ENCODE measurements around the gene MARK3. TPM values are rescaled to one million over a fixed set of nuclear protein-coding genes. Genes with fewer than 3 reads are reported as not detected.
A peak's percentile ranks its signal among the peaks of the same experiment; 100 is the strongest.

MARK3 gene
- total RNA-seq, 1 experiment from 2014 or later, result 43.0 TPM

DNA sequence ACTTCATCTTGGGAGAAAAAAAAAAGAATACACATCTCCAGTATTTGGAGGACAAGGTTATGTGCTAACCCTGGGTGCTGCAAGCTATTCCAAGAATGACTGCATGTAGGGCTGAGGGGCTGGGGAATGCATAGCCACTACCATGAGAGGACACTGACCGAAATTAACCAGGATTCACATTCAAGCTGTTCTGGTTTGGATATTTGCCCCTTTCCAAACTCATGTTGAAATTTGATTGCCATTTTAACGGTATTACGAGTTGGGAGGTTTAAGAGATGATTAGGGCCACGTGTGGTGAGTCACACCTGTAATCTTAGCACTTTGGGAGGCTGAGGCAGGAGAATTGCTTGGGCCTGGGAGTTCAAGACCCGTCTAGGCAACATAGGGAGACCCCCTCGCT lies 18.5 kb upstream of the MARK3 start:
- DNase-seq (ENCODE audit: low spot score), result no peak

DNA sequence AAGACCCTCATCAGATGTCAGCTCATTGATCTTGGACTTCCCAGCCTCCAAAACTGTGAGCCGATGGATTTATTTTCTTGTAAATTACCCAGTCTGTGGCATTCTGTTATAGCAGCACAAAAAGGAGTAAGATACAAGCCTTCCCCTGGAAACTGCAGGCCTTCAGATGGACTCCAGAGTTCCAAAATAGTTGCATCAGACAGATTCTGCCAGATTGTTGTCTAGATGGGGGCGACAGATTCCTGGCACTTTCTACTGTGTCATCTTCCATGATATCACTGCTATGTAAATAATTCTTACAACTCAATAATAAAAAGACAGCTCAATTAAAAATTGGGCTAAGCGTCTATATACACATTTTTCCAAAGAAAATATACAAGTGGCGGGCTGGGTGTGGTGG lies 17.2 kb upstream of the MARK3 start:
- no peak for DNase-seq (ENCODE audit: low spot score)

DNA sequence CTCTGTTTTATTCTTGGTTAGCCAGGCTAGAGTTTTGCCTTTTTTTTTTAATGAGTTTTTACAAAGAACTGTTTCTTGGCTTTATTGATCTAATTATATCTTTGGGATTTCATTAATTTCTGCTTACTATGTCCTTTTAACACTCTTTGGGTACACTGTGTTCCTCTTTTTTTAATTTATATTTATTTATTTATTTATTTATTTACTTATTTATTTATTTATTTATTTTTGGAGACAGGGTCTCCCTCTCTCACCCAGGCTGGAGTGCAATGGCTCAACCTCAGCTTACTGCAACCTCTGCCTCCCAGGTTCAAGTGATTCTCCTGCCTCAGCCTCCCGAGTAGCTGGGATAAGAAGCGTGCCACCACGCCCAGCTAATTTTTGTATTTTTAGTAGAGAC lies 15.1 kb upstream of the MARK3 start:
- no peak for DNase-seq (ENCODE audit: low spot score)

DNA sequence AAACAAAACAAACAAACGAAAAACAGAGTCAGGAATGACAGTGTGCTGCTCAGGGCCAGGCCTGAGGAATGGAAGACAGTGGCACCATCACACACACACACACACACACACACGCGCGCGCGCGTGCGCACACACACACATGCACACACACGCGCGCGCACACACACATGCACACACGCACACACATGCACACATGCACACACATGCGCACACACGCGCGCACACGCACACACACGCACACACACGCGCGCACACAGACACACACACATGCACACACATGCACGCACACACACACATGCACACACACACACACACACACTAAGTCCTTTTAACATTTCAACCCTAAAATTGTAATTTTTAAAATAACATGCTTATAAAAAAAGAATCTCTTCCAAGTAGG lies 13.2 kb upstream of the MARK3 start:
- DNase-seq (ENCODE audit: low spot score), result no peak

DNA sequence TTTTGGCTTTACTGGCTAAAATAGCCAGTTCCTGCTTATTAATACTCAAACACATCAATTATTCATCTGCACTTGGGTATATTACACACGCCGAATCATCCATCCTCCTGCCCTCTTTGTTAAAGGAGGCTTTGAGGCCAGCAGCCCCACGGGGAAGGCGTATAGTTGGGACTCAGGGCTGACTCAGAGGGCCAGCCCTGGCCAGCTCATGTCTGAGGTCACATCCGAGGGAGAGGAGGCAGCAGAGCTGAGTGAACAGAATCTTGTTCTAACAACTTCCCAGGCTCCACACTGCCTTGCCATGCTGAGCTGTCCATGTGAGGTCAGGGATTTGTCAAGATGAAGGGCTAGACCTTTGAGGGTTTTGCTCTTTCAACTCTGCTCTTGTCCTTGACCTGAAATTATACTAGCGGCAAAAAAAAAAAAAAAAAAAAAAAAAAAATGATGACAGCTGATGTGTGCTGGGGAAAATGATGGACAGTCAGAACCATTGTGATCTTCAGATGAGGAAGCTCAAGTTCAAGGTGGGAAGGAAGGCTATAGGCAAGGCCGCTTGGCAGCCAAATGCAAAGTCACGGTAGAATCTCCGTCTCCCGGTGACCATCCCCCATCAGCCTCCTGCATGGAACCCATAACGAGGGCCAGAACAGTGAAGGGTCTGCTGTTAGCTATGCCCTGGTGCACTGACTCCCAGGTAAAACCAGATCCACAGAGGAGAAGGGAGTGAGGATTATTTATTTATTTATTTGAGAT lies 12.5 kb upstream of the MARK3 start:
- DNase-seq (ENCODE audit: low spot score), result no peak

DNA sequence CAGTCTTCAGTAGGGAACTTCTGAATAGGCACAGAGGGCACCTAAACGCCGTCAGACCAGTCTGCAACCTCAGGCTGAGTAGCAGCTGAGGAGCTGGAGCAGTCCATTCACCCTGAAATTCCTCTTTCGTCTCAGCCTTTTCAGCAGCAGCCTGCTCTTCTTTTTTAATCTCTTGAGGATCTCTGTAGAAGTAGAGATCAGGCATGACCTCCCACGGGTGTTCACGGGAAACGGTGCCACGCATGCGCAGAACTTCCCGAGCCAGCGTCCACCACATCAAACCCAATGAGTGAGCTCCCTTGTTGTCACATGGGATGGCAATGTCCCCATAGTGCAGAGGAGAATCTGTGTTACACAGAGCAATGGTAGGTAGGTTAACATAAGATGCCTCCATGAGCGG lies 11.1 kb upstream of the MARK3 start:
- no peak for DNase-seq (ENCODE audit: low spot score)

DNA sequence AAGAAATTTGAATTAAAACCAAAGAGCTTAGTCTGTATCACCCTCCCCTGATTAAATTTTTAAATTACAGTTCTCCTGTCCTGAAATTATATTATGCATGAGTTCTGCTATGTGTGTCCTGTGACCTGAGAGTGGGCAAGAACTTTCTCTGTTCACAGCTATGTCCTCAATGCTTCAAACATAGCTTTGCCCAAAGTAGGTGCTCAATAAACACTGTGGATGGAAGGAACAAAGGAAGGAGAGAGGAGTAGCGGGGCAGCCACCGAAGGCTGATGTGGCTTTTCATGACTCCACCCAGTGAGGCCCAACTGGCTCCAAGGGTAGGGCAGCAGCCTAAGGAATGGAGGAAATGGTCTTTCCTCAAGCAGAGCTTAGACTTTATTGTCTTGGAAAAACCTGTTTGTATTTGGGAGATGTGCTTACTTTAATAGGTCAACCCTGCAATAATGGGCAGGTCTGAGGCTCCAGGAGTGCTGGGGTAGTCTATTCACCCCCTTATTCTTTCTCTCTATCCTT lies 7.6 kb upstream of the MARK3 start:
- no peak for DNase-seq (ENCODE audit: low spot score)

DNA sequence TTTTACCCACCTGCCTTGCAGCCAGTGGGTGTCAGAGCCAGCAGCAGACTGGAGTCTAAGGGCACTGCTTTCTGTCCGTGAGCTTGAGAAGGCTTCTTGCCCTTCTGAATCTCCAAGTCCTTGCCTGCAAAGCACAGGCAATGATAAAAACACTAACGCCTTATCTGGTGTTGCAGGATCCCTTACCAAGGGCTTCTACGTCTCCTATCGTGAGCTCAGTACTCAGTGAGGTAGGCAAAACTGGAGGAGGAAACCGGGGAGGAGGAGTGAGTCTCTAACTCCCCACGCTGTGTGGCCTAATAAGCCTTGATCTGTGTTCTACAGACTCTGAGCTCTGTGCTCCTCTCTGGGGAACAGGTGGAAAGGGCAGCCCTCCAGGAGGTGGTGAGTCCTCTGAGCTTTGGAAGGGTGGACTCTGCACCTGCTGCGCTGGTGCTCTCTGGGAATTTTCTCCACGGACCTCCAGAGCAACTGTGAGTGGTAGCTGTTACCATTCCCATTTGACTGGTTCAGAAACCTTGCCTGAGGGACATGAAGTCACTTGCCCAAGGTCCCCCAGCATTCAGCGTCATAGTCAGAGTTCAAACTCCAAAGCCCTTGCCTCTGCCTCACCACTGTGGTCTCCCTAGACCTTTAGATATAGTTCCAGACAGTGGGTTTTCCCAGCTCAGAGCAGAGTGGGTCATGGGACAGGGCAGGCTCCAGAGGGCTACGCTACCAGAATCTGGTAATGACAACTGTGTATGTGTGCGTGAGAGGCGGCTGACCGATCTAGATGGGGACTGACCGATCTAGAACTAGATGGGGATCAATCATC lies 7.0 kb upstream of the MARK3 start:
- no peak for DNase-seq (ENCODE audit: low spot score)

DNA sequence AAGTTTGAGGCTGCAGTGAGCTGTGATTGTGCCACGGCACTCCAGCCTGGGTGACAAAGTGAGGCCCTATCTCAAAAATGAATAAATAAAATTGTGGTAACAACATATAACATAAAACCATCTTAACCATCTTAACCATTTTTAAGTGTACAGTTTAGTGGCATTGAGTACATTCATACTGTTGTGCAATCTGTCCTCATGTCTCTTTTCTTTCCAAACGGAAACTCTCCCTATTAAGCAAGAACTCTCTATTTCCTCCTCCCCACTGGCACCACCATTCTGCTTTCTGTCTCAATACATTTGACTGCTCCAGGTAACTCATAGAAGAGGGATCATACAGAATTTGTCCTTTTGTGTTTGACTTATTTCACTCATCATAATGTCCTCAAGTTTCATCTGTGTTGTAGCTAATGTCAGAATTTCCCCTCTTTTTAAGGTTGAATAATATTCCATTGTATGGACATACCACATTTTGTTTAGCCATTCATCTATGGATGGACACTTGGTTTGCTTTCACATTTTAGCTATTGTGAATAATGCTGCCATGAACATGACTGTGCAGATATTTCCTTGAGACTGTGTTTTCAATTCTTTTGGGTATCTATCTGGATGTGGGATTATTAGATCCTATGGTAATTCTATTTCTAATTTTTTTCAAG lies 4.4 kb upstream of the MARK3 start:
- no peak for DNase-seq (ENCODE audit: low spot score)

DNA sequence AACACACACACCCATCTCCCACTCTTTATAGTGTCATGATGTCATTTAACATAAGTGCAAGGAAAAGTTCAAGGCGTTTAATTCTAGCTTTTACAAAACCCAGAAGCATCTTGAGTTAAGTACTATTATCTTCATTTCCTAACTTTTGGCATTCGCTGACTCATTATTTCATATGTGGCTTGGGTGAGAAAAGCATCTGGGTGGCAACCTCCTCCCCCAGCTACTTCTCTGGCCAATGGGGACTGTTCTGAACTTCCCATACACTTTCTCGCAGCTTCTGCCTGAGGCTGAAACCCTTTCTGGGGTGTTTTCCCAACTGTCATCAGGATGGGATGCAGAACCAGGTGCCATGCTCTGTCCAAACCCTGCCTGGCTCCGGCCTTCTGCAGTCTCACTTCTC lies 2.8 kb upstream of the MARK3 start:
- no peak for DNase-seq (ENCODE audit: low spot score)

DNA sequence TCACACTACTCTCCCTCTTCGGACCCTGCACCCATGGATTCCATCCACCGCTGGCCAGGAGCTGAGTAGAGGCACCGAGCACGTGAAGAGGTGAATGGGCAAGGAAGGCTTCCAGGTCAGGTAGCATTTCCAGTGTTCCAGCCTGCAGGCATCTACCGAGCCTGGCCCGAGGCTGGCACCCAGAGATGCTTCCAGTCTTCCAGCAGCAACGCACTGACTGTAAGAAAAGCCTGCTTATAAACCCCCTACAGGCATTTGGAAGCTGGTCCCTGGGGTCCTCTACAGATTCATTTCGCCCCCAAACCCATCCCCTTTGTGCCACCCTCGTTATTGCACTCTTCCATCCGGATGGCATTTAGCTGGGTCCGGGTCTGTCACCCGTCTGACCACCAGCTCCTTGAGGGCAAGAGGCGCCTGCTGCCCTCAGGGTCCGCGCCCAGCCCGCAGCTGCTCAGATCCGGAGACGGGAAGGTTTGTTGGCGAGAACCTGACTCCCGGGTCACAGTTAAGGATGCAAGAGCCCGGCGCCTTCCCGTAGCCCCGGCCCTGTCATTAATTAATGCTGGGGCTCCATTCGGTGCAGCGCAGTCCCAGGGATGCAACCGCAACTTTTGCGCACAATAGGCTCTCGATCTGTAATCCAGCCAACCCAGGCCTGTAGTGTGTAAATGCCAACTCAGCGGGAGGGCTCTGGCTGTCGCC lies 614 bp upstream of the MARK3 start:
- no peak for DNase-seq (ENCODE audit: low spot score)

DNA sequence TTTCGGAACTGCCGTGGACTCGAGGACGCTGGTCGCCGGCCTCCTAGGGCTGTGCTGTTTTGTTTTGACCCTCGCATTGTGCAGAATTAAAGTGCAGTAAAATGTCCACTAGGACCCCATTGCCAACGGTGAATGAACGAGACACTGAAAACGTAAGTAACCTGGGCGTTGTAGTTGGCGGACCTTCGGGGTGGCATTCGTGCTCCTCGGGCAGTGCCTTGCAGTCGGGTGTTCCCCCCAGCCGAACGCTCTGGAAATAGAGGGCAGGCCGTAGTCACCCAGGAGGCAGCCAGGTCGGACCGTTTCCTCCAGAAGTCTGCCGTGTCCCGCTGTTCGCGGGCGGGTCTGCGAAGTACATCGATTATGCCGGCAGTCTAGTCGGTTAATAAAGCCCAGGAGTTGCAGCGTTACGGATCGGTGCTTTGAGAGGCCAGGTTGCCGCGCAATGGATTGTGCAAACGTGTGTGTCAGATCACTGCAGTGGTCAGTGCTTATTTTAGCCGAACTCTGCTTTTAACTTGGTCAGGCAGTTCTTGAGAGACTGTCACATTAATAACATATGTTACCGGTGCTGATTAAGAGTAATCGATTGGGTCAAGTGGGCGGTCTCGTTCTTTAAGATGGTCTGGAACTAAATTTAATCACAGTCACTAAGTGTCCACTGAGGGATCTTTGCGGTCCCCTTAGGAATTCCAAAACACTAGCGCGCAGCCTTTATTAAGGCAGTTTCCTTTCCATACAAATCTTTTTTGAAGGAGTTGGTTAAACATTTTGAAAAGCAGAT lies 906 bp downstream of the MARK3 start:
- peak; percentile 27 for DNase-seq (ENCODE audit: low spot score)

DNA sequence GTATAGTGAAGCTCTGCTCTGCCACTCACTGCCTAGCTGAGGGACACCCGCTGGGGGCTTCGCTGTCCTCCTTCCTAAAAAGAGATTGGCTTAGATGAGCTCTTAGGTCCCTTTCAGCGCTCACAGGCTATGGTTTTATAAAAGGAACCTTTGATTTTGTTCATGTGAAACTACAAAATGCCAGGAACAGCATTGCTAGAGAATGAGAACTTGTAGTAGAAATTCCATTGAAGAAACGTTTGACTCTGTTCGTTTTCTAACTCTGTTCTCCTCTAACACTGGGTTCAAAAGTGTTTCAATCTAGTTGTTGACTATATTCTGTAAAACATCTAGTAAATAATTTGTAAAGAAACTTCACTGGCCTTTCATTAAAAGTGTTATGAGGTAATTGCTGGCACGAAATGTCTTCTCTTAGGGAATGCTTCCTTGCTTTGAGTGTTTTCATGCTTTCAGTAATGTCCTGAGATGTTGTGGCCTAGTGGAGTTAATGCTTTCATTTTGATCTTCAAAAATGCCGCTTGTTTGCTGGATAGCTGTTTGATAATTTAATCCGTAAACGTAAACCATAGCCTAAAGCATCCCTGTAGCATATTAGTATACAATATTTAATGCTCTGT lies 1.6 kb downstream of the MARK3 start:
- peak; percentile 19 for DNase-seq (ENCODE audit: low spot score)

DNA sequence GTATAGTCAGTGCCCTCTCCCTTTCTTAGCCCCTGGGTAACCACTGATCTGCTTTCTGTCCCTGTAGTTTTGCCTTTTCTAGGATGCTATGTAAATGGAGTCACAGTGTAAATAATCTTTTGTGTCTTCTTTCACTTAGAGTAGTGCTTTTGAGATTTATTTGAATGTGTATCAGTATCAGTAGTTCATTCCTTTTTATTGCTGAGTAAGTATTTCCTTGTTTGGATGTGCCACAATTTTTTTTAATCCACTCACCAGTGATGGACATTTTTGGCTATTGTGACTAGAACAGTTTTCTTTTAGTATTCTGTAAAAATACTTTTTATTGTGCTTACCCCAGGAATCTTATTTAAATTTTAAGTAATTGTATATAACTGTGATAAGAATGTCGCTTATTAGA lies 3.4 kb downstream of the MARK3 start:
- DNase-seq (ENCODE audit: low spot score), result no peak

DNA sequence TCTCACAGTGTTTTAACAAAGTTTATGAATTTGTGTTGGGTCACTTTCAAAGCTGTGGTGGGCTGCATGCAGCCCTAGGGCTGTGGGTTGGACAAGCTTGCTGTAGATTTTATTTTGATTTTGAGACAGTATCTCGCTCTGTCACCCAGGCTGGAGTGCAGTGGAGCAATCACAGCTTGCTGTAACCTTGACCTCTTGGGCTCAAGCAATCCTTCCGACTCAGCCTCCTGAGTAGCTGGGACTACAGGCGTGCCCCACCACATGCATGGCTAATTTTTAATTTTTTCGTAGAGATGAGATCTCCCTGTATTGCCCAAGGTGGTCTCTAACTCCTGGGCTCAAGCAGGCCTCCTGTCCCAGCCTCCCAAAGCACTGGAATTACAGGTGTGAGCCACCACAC lies 5.4 kb downstream of the MARK3 start:
- DNase-seq (ENCODE audit: low spot score), result no peak

DNA sequence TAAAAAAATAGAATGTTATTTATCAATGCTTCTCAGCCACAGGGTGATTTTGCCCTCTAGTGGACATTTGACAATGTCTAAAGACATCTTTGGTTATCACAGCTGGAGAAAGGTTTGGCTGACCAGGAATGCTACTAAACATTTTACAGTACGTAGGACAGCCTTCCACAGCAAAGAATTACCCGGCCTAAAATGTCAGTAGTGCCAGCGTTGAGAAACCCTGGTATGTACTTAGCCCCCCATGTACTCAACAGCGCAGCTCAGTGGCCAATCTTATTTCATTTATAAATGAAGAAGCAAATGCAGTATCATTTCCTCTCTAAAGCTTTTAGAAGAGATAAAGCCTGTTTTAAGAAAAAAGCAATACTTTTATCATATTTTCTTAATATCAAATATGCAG lies 5.8 kb downstream of the MARK3 start:
- DNase-seq (ENCODE audit: low spot score), result peak; percentile 58

DNA sequence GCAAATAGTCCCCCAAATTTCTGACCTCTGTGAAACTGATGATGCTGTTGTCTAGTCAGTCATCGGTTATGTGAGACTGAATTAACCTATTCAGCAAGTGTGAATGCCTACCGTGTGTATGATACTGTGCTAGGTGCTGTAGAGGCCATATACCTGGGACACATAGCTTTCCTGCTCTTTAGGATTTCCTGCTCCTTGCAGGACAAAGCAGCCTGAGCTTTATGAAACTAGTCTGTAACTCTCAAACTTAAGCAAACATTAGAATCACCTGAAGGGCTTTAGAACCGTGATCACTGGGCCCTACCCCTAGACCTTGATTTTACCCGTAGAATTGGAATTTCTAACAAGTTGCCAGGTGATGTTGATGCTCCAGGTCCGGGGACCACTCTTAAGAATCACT lies 6.9 kb downstream of the MARK3 start:
- no peak for DNase-seq (ENCODE audit: low spot score)

DNA sequence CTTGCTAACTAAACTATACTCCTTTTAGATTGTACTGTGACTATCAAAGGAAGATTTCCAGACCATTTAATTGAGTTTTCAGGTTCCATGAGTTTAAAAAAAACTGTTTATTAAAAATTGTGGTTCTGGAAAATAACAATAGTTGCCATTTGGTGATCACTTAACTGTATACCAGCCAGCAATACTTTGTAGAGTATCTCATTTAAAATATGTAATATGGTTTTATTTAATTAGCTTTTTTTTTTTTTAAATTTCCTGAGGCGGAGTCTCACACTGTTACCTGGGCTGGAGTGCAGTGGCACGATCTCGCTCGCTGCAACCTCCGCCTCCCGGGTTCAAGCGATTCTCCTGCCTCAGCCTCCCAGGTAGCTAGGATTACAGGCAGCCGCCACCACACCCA lies 7.4 kb downstream of the MARK3 start:
- no peak for DNase-seq (ENCODE audit: low spot score)

DNA sequence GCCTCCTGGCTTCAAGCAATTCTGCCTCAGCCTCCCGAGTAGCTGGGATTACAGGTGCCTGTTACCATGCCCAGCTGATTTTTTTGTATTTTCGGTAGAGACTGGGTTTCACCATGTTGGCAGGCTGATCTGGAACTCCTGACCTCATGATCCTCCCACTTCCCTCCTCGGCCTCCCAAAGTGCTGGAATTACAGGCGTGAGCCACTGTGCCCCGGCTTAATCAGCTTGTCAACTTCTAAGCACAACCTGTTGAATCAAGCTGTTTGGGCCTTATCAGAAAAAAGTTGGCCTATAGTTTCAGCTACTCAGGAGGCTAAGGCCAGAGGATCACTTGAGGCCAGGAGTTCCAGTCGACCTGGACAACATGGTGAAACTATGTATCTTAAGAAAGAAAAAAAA lies 7.9 kb downstream of the MARK3 start:
- no peak for DNase-seq (ENCODE audit: low spot score)
